Measurements from ENCODE around the gene ATP1B3.
"Not testable (repeated sequence)": the region's sequence is repeated elsewhere in the genome, so short reads cannot be mapped to it uniquely, and the experiment has no call there.

ATP1B3 gene

GRCh38 chr3:141974777-141975176, 98.3 kb downstream of the ATP1B3 start:
- not testable (repeated sequence) for H3K27ac ChIP-seq, H3K4me3 ChIP-seq
